Skeletal muscle satellite cell (primary cell): ENCODE measurements around the gene NUDT17.
"Not testable (repeated sequence)": the region's sequence is repeated elsewhere in the genome, so short reads cannot be mapped to it uniquely, and the experiment has no call there.

ENCODE experiments used
- H3K27me3 ChIP-seq: 2 replicates; pipeline ENCODE4 v1.7.0; 2013; ENCODE audit warnings: low read length; ENCODE audit not compliant: control insufficient read depth, insufficient read depth
- H3K36me3 ChIP-seq: 2 replicates; pipeline ENCODE4 v1.7.0; 2013; ENCODE audit warnings: mild to moderate bottlenecking, control low read depth, low read length; ENCODE audit not compliant: insufficient read depth
- H3K4me1 ChIP-seq: 2 replicates; pipeline ENCODE4 v1.7.0; 2013; ENCODE audit warnings: low read length; ENCODE audit not compliant: control insufficient read depth, insufficient read depth
- H3K4me2 ChIP-seq: 2 replicates; pipeline ENCODE4 v1.7.0; 2013; ENCODE audit warnings: mild to moderate bottlenecking, low read length
- H3K4me3 ChIP-seq: 2 replicates; pipeline ENCODE4 v1.7.0; 2013; ENCODE audit warnings: low read length
- H3K9ac ChIP-seq: 2 replicates; pipeline ENCODE4 v1.7.0; 2013; ENCODE audit warnings: mild to moderate bottlenecking, low read depth, low read length, moderate library complexity
- H3K9me3 ChIP-seq: replicated peaks from 2 replicates; pipeline ENCODE4 v1.7.0; 2013; ENCODE audit warnings: mild to moderate bottlenecking, control low read depth, low read length

Gene NUDT17

GRCh38 chr1:145823565-145824498 lies 21.6 kb upstream of the NUDT17 start, which contains the start of the genes POLR3C and RNF115:
TSS of gene POLR3C (plus strand) at chr1:145824200. CDS start at chr1:145825777, 1,577 bp downstream.
TSS of gene RNF115 (minus strand) at chr1:145824095. CDS start at chr1:145823873, 222 bp downstream.
- Histone ChIP-seq H3K36me3 (peaks cover 29% of the 10 kb centered on the region), H3K27me3 (no peaks in the 10 kb centered on the region), H3K9me3 (no peaks in the 10 kb centered on the region), H3K4me1 (peaks cover 10% of the 10 kb centered on the region), H3K9ac (peak within 1 kb of the TSS; percentile 98), H3K4me3 (peak within 1 kb of the TSS; percentile 99), H3K4me2 (peak within 1 kb of the TSS; percentile 92)

DNA sequence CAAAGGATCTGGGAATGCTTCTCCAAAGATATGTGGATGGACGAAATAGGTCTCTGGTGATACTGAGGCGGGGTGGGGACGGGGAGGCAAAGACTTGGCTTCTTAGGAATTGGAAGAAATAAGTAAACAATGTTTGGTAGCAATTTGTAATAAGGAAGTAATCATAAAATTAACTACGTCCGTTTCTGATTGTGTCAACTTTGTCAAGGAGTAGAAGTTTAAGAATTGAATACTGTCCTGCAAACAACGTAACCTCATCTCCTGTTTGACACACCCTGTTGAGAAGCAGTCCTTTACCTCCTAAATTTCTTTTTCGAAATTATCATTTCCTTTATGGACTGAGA lies 21.0 kb upstream of the NUDT17 start:
- Histone ChIP-seq H3K9ac (peak overlapping the region; percentile 98), H3K36me3 (peaks cover 35% of the 10 kb centered on the region), H3K4me3 (peak overlapping the region; percentile 99), H3K4me2 (peak overlapping the region; percentile 92), H3K9me3 (no peaks in the 10 kb centered on the region), H3K27me3 (no peaks in the 10 kb centered on the region), H3K4me1 (peaks cover 10% of the 10 kb centered on the region)

DNA sequence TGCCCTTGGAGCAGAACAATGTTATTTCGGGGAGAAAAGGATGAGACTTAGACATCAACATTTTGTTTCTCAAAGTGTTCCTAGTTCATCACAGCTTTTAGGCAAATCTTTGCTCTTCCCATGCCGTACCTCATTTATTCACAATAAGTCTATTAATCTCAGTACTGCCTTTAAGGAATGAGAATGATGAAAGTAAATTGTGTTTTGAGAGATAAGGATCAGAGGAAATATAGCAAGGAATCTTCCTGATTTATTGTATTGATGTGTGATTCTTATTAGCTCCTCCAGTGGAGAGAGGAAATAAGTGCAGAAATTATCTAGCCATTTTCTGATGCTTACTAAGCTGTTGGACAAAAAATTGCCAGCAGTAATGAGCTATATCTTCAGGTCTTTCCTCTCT lies 19.4 kb upstream of the NUDT17 start:
- Histone ChIP-seq H3K36me3 (peaks cover 50% of the 10 kb centered on the region), H3K9ac (no peak overlapping the region), H3K4me2 (peak overlapping the region; percentile 92), H3K9me3 (no peaks in the 10 kb centered on the region), H3K4me1 (peaks cover 10% of the 10 kb centered on the region), H3K4me3 (no peak overlapping the region), H3K27me3 (no peaks in the 10 kb centered on the region)

DNA sequence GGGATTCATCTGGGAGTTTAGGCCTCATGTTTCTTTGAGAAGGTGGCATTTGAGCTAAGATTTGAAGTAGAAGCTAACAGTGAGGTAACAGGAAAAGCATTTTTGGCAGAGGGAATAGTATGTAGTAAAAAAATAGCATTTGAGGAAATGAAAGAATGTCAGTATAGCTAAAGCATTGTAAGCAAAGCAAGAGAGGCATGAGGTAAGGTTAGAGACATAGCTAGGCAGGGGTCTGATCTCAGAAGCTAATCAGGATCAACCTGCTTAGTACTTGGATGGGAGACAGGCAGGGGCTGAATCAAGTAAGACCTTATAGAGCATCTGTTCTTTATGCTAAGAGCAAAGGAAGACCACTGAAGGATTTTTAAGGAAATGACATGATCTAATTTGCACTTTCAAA lies 17.5 kb upstream of the NUDT17 start:
- H3K9me3 ChIP-seq: no peaks in the 10 kb centered on the region
- no peaks in the 10 kb centered on the region for H3K27me3 ChIP-seq
- H3K36me3 ChIP-seq: peaks cover 66% of the 10 kb centered on the region
- no peak overlapping the region for H3K4me2 ChIP-seq
- H3K9ac ChIP-seq: no peak overlapping the region
- H3K4me3 ChIP-seq: no peak overlapping the region
- peaks cover 10% of the 10 kb centered on the region for H3K4me1 ChIP-seq

DNA sequence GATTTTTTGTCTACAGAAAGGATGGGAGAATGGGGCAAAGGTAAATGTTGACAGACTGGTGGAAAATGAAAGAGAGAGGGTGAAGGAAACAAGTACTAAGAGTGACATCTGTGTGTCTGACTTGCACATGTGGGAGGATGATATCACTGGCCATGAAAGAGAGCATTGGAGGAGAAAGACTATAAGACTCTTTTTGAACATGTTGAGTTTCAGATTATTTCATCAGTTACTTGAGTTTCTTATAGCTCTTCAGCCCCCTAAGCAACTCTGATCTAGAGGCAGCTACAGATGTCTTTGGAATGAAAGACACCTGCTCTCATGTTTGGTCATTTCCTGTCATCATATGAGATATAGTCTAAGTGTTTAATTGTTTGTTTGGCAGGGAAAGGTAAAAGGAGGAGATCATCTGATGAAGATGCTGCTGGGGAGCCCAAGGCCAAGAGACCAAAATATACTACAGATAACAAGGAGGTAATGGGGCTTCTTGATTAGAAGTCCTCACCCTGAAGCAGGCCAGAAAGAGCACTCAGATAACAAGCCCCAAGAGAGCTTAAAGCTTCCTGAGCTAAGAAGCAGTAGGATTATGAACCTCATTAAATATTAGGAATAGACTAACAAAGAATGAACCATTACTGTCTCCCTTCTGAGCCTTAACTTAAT lies 16.9 kb upstream of the NUDT17 start:
- Histone ChIP-seq H3K36me3 (peaks cover 71% of the 10 kb centered on the region), H3K27me3 (no peaks in the 10 kb centered on the region)

GRCh38 chr1:145830810-145831209 lies 14.6 kb upstream of the NUDT17 start:
- H3K9me3 ChIP-seq, H3K9ac ChIP-seq, H3K4me3 ChIP-seq, H3K27me3 ChIP-seq, H3K4me1 ChIP-seq, H3K4me2 ChIP-seq: not testable (repeated sequence)
- peaks cover 80% of the 10 kb centered on the region for H3K36me3 ChIP-seq

More for the DNA sequence above, 16.9 kb upstream of the NUDT17 start:
- Histone ChIP-seq H3K4me2 (no peak overlapping the region), H3K9ac (no peak overlapping the region), H3K4me3 (no peak overlapping the region), H3K4me1 (peaks cover 10% of the 10 kb centered on the region), H3K9me3 (no peaks in the 10 kb centered on the region)

DNA sequence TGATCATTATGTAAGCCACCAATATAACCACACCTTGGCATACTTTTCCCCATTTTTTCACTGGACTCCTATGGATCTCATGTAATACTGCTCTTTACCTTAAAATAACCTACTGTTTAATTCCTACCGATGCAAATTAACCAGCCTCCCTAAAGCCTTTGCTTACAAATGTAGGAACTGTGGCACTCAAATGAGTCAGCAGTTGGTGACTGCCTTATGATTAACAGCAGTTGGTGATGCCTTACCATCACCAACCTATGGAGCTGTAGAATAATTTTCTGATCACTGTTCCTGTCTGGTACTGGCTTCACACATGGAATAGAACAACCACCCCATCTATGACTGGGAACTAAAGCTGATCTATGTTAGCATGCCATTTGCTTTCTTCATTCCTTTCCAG lies 7.8 kb upstream of the NUDT17 start:
- H3K36me3 ChIP-seq: peaks cover 78% of the 10 kb centered on the region

GRCh38 chr1:145843031-145843430 lies 2.4 kb upstream of the NUDT17 start:
- Histone ChIP-seq H3K36me3 (peaks cover 59% of the 10 kb centered on the region), H3K9me3 (no peaks in the 10 kb centered on the region), H3K4me2 (no peak overlapping the region), H3K9ac (no peak overlapping the region), H3K27me3 (no peaks in the 10 kb centered on the region), H3K4me3 (no peak overlapping the region), H3K4me1 (peaks cover 11% of the 10 kb centered on the region)

More for the DNA sequence above, 7.8 kb upstream of the NUDT17 start:
- no peak overlapping the region for H3K4me3 ChIP-seq
- H3K27me3 ChIP-seq: no peaks in the 10 kb centered on the region
- no peak overlapping the region for H3K9ac ChIP-seq
- no peaks in the 10 kb centered on the region for H3K9me3 ChIP-seq
- no peaks in the 10 kb centered on the region for H3K4me1 ChIP-seq
- no peak overlapping the region for H3K4me2 ChIP-seq

DNA sequence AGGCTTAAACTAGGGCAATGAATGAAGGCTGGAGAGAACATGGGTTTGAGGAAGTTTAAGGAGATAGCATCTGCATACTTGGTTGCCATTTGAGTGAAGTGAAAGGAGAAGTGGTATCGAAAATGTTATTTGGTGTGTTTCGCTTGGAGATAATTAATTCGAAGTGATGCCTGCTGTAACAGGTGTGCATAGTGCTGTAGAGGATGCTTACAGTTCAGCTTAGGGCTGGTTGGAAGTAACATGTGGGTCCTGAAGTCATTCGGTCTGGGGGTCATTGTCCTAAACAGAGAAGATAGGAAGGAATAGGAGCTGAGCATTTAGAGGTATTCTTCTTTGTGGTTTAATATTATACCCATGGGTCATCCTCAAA lies 301 bp upstream of the NUDT17 start:
- Histone ChIP-seq H3K9ac (peak overlapping the region; percentile 83), H3K36me3 (peaks cover 60% of the 10 kb centered on the region), H3K4me2 (peak overlapping the region; percentile 95), H3K4me1 (peaks cover 21% of the 10 kb centered on the region), H3K4me3 (peak overlapping the region; percentile 75), H3K9me3 (no peaks in the 10 kb centered on the region), H3K27me3 (no peaks in the 10 kb centered on the region)

DNA sequence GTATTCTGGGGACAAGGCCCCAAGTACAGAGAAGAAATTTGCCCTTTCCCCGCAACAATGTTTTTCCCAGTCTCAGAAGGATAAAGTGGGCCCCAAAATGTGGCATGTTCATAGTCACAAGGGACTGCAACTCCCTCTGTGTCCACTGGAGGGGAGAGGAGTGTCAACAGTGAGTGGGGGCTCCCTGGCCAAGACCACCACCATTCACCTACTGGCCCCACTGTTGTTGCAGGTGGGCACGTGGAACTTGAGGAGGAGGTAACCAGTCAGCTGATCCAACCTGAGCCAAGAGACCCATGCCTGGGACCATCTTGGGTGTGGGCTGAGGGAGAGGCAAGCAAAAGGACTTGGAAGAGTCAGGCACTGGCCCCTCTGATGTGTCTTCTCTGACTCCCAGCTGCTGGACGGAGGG lies 777 bp downstream of the NUDT17 start:
- Histone ChIP-seq H3K27me3 (no peaks in the 10 kb centered on the region), H3K4me1 (peaks cover 27% of the 10 kb centered on the region), H3K4me2 (peak overlapping the region; percentile 95), H3K36me3 (peaks cover 62% of the 10 kb centered on the region), H3K9me3 (no peaks in the 10 kb centered on the region), H3K4me3 (peak overlapping the region; percentile 75), H3K9ac (peak overlapping the region; percentile 83)

GRCh38 chr1:145847827-145848226 lies 2.4 kb downstream of the NUDT17 start:
- Histone ChIP-seq H3K9me3 (no peaks in the 10 kb centered on the region), H3K4me3 (no peak overlapping the region), H3K36me3 (peaks cover 57% of the 10 kb centered on the region), H3K4me2 (no peak overlapping the region), H3K27me3 (no peaks in the 10 kb centered on the region), H3K4me1 (peaks cover 27% of the 10 kb centered on the region), H3K9ac (no peak overlapping the region)
